ENCODE measurements around the gene PHACTR1.

Gene PHACTR1

DNA sequence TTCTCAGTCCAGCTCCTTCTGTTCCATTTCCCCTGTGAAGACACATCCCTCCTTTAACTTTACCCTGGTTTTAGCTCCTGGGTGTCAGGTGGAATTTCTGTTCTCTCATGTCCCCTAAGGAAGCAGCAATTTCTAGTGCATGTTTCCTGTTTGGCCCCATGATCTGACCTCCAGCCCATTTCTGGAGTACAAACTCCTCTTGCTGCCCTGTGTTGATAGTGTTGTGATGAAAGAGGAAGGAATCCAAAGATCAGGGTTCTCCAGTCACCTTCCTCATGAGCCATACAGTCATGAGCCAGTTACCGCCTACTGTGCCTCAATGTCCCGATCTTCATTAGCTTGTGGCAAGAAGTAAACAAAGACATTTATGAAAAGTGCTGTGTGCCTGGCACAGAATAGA, 97.4 kb downstream of the PHACTR1 start:
- no peak overlapping the region for H3K4me3 ChIP-seq (ENCODE audit: low read depth, low read length)
- in situ Hi-C loops (cut with HindIII; ENCODE audit: low sequenced_read_pairs) = no loop called here
- TF ChIP-seq, protein P1, sequence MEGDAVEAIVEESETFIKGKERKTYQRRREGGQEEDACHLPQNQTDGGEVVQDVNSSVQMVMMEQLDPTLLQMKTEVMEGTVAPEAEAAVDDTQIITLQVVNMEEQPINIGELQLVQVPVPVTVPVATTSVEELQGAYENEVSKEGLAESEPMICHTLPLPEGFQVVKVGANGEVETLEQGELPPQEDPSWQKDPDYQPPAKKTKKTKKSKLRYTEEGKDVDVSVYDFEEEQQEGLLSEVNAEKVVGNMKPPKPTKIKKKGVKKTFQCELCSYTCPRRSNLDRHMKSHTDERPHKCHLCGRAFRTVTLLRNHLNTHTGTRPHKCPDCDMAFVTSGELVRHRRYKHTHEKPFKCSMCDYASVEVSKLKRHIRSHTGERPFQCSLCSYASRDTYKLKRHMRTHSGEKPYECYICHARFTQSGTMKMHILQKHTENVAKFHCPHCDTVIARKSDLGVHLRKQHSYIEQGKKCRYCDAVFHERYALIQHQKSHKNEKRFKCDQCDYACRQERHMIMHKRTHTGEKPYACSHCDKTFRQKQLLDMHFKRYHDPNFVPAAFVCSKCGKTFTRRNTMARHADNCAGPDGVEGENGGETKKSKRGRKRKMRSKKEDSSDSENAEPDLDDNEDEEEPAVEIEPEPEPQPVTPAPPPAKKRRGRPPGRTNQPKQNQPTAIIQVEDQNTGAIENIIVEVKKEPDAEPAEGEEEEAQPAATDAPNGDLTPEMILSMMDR (IDR thresholded peaks at IDR 0.05; ENCODE audit: low read depth, low read length) = no peak
- no peak for DNase-seq (ENCODE audit: low read depth, low spot score)

DNA sequence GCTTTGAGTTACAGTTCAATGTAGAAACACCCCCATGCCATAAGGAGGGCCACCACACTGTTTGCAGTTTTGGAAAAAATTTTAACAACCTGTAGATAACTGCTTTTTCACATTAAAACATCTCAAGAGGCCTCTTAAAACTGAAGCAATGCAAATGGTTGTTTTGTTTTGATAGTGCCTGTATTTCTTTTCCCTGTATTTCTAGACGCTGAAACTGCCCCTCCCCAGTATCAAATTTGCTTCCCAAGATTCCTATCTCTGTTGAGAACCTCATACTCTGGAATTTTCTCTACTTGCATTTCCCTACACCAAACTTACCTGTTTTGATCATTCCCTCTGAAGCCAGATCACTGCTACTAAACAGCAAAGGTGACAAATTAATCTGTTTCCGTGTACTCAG, 98.5 kb downstream of the PHACTR1 start:
- in situ Hi-C loops (cut with HindIII; ENCODE audit: low sequenced_read_pairs) = no loop called here
- H3K4me3 ChIP-seq (ENCODE audit: low read depth, low read length) = no peak overlapping the region
- TF ChIP-seq, protein P1 (IDR thresholded peaks at IDR 0.05; ENCODE audit: low read depth, low read length) = no peak
- DNase-seq (ENCODE audit: low read depth, low spot score) = no peak

DNA sequence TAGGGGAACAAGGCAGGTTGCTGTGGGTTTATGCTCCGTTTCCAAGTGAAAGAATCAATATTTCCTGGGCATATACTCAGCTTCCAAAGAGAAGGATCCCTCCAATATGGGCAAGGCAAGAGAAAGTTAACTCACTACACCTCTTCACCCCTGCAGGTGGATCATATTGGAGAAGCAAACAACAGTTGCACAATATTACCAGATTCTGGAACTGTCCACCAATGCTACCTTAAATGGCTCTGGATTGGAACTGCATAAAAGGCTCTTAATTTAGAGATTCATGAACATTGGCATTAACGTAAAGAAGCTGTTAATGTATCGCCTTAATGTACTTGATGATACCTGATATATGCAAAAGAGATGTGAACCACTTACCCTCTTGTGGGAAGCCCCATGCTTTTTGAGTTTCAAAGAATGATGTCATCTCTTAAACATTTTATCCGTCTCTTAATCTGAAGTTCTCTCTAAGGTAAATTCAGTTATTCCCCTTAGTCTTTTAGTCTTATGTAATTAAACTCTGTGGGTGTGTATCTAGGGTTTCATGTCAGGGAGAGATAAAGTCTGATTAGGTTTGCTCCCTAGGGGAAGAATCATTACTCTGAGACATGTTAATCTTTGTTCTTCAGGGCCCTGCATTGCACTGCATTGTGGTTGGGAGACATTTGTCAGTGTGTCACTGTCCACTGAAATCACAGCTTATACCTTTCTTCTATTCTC, 99.5 kb downstream of the PHACTR1 start:
- in situ Hi-C loops (cut with HindIII; ENCODE audit: low sequenced_read_pairs) = no loop called here
- DNase-seq (ENCODE audit: low read depth, low spot score) = no peak
- TF ChIP-seq, protein P1 (IDR thresholded peaks at IDR 0.05; ENCODE audit: low read depth, low read length) = no peak
- no peak overlapping the region for H3K4me3 ChIP-seq (ENCODE audit: low read depth, low read length)

DNA sequence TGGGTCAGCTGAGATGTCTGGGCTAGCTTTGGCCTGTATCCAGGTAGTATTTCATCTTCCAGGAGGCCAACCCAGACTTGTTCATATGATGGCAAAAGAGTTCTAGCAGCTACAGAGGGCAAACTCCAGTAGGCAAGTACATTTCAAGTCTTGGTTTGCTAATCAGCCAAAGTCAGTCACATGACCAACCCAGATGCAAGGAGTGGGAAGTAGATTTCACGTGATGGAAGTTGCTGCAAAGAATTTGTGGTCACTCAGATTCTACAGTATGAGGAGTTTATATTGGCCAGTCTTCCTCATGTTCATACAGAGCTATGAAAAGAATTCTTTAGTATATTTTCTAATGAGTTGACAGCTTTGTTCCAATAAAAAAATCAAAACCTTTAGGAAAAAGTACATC, 101.8 kb downstream of the PHACTR1 start:
- DNase-seq (ENCODE audit: low read depth, low spot score) = no peak
- in situ Hi-C loops (cut with HindIII; ENCODE audit: low sequenced_read_pairs) = no loop called here
- TF ChIP-seq, protein P1 (IDR thresholded peaks at IDR 0.05; ENCODE audit: low read depth, low read length) = no peak
- H3K4me3 ChIP-seq (ENCODE audit: low read depth, low read length) = no peak overlapping the region

DNA sequence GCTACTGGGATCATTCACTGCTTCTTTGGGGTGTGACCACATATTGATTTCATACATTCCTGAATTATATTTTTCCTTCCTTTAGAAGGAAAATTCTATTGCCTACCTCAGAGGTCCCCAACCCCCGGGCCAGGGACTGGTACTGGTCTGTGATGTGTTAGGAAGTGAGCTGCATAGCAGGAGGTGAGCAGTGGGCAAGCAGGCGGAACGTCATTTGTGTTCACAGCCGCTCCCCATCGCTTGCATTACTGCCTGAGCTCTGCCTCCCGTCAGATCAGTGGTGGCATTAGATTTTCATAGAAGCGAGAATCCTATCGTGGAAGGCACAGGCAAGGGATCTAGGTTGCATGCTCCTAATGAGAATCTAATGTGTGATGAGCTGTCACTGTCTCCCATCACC, 107.3 kb downstream of the PHACTR1 start:
- H3K4me3 ChIP-seq (ENCODE audit: low read depth, low read length) = no peak overlapping the region
- in situ Hi-C loops (cut with HindIII; ENCODE audit: low sequenced_read_pairs) = no loop called here
- no peak for DNase-seq (ENCODE audit: low read depth, low spot score)
- TF ChIP-seq, protein P1 (IDR thresholded peaks at IDR 0.05; ENCODE audit: low read depth, low read length) = no peak

DNA sequence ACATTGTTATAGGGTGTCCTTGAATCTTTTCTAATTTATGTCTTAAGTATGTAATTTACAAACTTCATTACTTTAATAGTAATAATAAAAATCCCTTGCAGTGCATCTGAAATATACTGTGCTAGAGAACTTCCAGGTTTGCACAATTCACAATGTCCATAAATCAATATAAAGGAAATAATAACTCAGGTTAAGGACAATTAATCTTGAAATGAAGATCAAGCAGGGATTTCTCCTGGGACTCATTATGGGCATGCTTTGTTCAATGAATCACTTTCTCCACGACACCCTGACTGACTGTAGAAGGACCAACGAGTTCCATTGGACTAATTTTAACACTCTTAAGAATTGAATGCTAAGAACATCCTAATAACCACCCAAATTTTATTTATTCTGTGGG, 110.0 kb downstream of the PHACTR1 start:
- in situ Hi-C loops (cut with HindIII; ENCODE audit: low sequenced_read_pairs) = no loop called here
- TF ChIP-seq, protein P1 (IDR thresholded peaks at IDR 0.05; ENCODE audit: low read depth, low read length) = no peak
- no peak for DNase-seq (ENCODE audit: low read depth, low spot score)
- H3K4me3 ChIP-seq (ENCODE audit: low read depth, low read length) = no peak overlapping the region
